ENCODE measurements around the gene AHRR. TPM values are rescaled to one million over a fixed set of nuclear protein-coding genes. Genes with fewer than 3 reads are reported as not detected.
"Not testable (repeated sequence)": the region's sequence is repeated elsewhere in the genome, so short reads cannot be mapped to it uniquely, and the experiment has no call there.

Gene AHRR
- total RNA-seq, 2 donors from 2014 or later: 0.12 to 0.30 TPM

DNA sequence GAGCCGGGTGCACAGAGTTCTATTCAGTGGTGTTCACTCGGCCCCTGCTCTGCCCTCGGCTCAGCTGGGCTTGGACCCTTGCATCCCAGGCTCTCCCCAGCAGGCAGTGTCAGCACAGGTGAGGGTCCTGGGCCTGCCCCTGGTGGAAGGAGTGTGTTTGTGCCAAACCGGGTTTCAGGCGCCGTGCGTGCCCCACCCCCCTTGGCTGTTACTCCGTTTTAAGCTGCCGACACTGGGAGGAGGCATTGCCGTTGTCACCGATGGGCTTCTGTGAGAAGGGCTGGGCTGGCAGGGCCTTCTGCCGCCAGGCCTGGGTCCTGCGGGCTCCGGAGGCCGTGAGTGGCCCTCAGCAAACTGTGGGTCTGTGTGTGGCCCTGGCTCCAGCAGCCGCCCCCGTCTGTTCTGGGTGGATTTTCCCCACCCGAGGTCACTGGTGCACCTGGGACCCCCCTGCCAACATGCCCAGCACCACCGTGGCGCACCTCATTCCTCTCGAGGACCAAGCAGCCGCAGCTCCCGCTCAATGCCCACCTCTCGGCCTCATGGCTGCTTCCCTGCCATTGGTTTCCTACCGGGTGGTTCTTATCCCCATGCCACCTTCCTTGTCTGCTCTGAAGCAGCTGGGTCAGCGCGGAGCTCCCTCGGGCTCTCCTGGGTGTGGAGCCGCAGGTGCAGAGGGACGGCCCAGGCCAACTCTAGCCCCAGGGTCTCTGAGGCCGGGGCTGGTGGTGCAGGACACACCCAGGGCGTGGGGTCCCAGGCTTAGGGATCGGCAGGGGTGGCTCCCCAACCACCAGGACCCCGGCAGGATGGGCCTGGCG lies 77.2 kb downstream of the AHRR start:
- no peaks in the 10 kb centered on the region for H3K27me3 ChIP-seq
- H3K9me3 ChIP-seq: no peaks in the 10 kb centered on the region
- H3K4me3 ChIP-seq: no peak overlapping the region
- TF ChIP-seq, protein P1, sequence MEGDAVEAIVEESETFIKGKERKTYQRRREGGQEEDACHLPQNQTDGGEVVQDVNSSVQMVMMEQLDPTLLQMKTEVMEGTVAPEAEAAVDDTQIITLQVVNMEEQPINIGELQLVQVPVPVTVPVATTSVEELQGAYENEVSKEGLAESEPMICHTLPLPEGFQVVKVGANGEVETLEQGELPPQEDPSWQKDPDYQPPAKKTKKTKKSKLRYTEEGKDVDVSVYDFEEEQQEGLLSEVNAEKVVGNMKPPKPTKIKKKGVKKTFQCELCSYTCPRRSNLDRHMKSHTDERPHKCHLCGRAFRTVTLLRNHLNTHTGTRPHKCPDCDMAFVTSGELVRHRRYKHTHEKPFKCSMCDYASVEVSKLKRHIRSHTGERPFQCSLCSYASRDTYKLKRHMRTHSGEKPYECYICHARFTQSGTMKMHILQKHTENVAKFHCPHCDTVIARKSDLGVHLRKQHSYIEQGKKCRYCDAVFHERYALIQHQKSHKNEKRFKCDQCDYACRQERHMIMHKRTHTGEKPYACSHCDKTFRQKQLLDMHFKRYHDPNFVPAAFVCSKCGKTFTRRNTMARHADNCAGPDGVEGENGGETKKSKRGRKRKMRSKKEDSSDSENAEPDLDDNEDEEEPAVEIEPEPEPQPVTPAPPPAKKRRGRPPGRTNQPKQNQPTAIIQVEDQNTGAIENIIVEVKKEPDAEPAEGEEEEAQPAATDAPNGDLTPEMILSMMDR (IDR thresholded peaks at IDR 0.05): no peak
- H3K36me3 ChIP-seq: no peaks in the 10 kb centered on the region
- DNase-seq (ENCODE audit: low spot score): peak; percentile 44
- no peak overlapping the region for H3K27ac ChIP-seq
- peaks cover 0 to 14% of the 10 kb centered on the region in 2 donors for H3K4me1 ChIP-seq

DNA sequence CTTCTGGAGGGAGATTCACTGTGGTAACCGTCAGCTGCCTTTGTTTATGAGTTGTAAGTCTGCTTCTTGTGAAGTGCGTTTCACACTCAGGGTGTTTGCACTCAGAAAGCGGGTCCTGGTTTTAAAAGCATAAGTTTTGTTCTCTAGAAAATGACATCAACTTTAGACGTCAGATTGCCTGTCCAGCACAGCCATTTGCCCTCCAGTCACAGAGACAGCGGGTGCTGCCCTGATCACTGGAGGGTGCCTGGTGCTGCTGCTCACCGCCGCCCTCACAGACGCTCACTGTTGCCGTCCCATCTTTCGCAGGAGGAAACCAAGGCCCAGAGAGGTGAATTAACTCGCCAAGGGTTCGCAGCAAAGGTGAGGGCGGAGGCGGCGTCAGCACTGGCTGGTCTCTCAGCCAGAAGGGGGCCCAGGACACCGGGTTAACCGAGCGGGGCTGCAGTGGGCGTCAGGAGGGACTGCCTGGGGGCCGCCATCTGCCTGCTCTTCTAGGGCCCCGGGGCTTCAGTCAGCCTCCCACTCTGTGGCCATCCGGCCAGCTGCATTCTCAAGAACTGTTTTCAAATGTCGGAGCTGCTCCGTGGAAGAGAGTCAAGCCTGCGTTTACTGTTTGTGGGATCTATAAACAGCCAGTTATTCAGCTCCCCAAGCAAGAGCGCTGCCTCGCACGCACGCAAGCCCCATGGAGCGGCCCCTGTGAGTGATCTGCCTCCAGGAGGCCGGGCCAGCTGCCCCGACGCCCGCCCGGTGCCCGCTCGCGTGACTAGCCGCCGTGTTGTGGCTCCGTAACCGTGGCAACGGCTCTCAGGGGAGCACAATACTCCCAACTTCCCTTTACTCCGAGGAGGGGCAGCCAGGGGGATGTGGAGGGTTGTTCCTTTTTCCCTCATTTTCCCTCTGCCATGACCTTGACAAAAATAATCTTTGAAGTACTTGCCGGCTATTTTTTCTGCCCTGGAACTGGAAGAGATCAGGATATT lies 78.1 kb downstream of the AHRR start:
- Histone ChIP-seq H3K9me3 (no peaks in the 10 kb centered on the region), H3K36me3 (no peaks in the 10 kb centered on the region), H3K27me3 (no peaks in the 10 kb centered on the region), H3K4me3 (peak overlapping the region in 1 of 2 donors; percentile 21), H3K4me1 (peaks cover 0 to 14% of the 10 kb centered on the region in 2 donors), H3K27ac (peak overlapping the region in 1 of 2 donors; percentile 60)
- TF ChIP-seq, protein P1 (IDR thresholded peaks at IDR 0.05): no peak
- DNase-seq (ENCODE audit: low spot score): peak; percentile 85

DNA sequence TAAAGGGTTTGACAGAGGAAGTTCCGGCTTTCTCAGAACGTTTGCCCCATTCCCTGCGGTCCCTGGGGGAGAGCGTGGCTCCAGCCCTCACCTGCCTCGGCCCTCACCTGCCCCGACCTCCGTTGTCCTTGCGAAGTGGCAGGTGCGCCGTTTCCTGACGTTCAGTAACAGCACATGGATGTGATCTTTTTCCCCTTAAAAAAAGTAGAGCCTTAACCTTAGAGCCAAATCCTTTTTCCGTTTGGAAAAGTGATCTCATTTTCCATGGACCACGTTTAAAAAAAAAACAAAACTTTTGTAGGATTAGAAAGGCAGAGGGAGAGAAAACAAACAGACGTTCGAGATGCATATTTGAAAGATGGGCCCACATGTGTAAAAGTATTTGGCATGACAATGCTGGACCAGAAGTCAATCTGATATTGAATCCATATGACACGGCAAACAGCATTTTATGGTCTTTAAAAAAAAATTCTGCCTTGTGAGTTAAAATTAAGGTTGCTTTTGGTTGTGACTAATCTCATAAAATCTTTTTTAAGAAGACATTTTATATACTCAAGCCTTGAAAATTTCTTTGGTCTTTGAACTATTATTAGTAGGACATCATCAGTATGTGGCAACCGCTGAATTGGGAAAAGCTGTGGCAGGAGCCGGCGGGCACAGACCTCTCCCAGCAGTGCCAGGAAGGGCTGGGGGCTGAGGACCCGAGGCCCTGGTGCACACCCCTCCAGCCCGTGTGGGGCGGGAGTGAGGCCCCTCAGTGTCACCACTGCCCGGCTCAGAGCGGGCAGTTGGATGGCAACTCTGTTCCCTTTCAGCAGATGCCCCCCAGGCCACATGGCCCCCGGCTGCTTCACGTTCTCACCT lies 79.0 kb downstream of the AHRR start:
- Histone ChIP-seq H3K9me3 (no peaks in the 10 kb centered on the region), H3K4me3 (peak overlapping the region in 1 of 2 donors; percentile 21), H3K36me3 (no peaks in the 10 kb centered on the region), H3K27me3 (no peaks in the 10 kb centered on the region), H3K27ac (peak overlapping the region in 1 of 2 donors; percentile 60), H3K4me1 (peaks cover 0 to 14% of the 10 kb centered on the region in 2 donors)
- DNase-seq (ENCODE audit: low spot score): peak; percentile 40
- TF ChIP-seq, protein P1 (IDR thresholded peaks at IDR 0.05): no peak

DNA sequence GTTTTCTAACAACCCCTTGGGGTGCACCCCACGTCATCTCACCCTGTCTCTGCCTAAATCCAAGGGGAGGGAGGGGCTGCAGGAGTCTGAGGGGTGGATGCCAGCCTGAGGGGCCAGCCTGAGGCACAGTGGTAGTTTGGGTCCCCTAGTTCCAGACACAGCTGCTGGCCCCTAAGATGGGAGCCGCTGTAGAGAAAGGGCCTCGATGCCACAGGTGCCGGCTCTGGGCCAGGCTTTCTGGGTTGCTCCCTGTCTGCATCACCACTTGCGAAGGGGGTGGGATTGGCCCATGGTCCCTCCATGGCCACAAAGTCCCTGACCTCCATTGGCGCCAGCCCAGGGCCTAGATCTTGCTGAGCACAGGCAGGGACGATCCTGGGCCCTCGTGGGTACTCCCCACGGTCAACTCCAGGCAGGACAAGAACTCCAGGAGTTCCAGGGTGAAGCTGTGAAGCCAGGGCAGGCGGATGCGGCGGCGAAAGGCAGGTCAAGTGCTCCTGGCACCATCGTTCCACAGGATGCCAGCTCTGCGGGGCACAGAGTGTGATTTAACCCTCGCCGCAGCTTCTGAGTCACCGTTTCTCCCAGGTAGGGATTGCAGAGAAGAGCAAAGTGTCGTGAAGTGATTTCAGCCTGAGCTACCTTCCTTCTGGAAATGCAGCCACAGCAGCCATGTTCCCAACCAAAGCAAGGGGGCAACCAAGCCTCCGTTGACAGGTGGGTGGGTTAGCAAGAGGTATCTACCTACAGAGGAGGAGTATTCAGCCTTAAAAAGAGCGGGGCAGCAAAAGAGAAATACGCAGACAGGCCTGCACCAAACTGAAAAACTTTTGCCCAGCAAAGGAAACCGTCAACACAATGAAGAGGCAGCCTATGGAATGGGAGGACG lies 79.9 kb downstream of the AHRR start:
- no peaks in the 10 kb centered on the region for H3K36me3 ChIP-seq
- H3K9me3 ChIP-seq: no peaks in the 10 kb centered on the region
- peak; percentile 55 for DNase-seq (ENCODE audit: low spot score)
- H3K4me1 ChIP-seq: peaks cover 0 to 14% of the 10 kb centered on the region in 2 donors
- TF ChIP-seq, protein P1 (IDR thresholded peaks at IDR 0.05): no peak
- no peak overlapping the region for H3K27ac ChIP-seq
- no peak overlapping the region for H3K4me3 ChIP-seq
- H3K27me3 ChIP-seq: no peaks in the 10 kb centered on the region

DNA sequence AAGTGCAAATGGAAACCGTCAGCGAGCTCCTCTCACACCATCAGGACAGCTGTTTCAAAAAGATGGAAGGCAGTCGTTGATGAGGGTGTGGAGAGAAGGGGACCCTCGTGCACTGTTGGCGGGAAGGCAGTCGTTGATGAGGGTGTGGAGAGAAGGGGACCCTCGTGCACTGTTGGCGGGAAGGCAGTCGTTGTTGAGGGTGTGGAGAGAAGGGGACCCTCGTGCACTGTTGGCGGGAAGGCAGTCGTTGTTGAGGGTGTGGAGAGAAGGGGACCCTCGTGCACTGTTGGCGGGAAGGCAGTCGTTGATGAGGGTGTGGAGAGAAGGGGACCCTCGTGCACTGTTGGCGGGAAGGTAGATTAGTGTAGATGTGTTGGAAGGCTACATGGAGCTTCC lies 80.7 kb downstream of the AHRR start:
- not testable (repeated sequence) for H3K27me3 ChIP-seq

More for the DNA sequence above, 80.7 kb downstream of the AHRR start:
- not testable (repeated sequence) for H3K27ac ChIP-seq; H3K9me3 ChIP-seq; H3K4me3 ChIP-seq; H3K36me3 ChIP-seq; DNase-seq (ENCODE audit: low spot score)
- peaks cover 0 to 14% of the 10 kb centered on the region in 2 donors for H3K4me1 ChIP-seq
